Measurements from ENCODE around the gene ADGRL3. TPM values are rescaled to one million over a fixed set of nuclear protein-coding genes. Genes with fewer than 3 reads are reported as not detected.

Gene ADGRL3
- total RNA-seq, 2 experiments from 2014 or later, result not detected

- BruUV-seq (replicated peaks), result no TSS peak
- POLR2A ChIA-PET, result no interaction called here
- no peak overlapping the region for H3K4me2 ChIP-seq (ENCODE audit: low read length)
- no peak for DNase-seq (ENCODE audit: low spot score)
- H2AFZ ChIP-seq (ENCODE audit: low read length), result no peak overlapping the region
- H4K20me1 ChIP-seq (ENCODE audit: insufficient read depth, low read length), result no peaks in the 10 kb centered on the region
- no peak overlapping the region for H3K27ac ChIP-seq (ENCODE audit: low read depth, low read length, poor library complexity, severe bottlenecking)
- no peaks in the 10 kb centered on the region for H3K9me3 ChIP-seq (ENCODE audit: low read length)
- no peak overlapping the region for H3K4me3 ChIP-seq (ENCODE audit: low read depth, low read length, poor library complexity, severe bottlenecking)
- H3K36me3 ChIP-seq (ENCODE audit: insufficient read depth, low read length), result no peaks in the 10 kb centered on the region
- intact Hi-C loops (cut with micrococcal nuclease; ENCODE audit: unreplicated experiment), result no loop called here
- TF ChIP-seq CTCF (conservative IDR thresholded peaks at IDR 0.05; ENCODE audit: low read length), result no peak
- no peak for TF ChIP-seq EZH2phosphoT487 (IDR thresholded peaks at IDR 0.05; ENCODE audit: borderline replicate concordance, low read depth, low read length)
- CTCF ChIA-PET (ENCODE audit: unreplicated experiment), result no interaction called here
- H3K79me2 ChIP-seq (ENCODE audit: insufficient read depth, low read depth, low read length), result no peaks in the 10 kb centered on the region
- H3K9me2 ChIP-seq (ENCODE audit: insufficient read depth, low read length), result no peaks in the 10 kb centered on the region
- no peaks in the 10 kb centered on the region for H3K4me1 ChIP-seq (ENCODE audit: insufficient read depth, low read length, poor library complexity, severe bottlenecking)
These were observed 22.8 kb upstream of the ADGRL3 start for GRCh38 chr4:61177367-61177766.

DNA sequence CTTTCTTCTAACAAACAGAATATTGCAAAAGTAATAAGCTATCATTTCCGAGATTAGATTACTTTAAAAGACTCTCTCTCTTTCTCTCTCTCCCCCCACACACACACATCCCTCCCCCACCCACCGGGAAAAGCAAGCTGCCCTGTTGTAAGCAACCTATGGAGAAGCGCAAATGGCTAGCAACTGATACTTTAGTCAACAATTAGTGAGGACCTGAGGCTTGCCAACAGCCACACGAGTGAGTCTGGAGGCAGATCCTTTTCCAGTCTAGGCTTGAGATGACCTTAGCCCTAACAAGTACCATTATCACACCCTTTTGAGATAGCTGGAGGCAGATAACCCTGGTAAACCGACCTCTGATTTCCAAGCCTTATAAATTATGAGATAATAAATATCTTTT is 19.7 kb upstream of the ADGRL3 start:
- Histone ChIP-seq H3K4me3 (ENCODE audit: low read depth, low read length, poor library complexity, severe bottlenecking) (no peak overlapping the region), H3K9me3 (ENCODE audit: low read length) (no peaks in the 10 kb centered on the region), H3K36me3 (ENCODE audit: insufficient read depth, low read length) (no peaks in the 10 kb centered on the region), H3K4me2 (ENCODE audit: low read length) (no peak overlapping the region), H3K79me2 (ENCODE audit: insufficient read depth, low read depth, low read length) (no peaks in the 10 kb centered on the region), H3K27ac (ENCODE audit: low read depth, low read length, poor library complexity, severe bottlenecking) (no peak overlapping the region), H3K4me1 (ENCODE audit: insufficient read depth, low read length, poor library complexity, severe bottlenecking) (no peaks in the 10 kb centered on the region), H2AFZ (ENCODE audit: low read length) (no peak overlapping the region), H3K9me2 (ENCODE audit: insufficient read depth, low read length) (no peaks in the 10 kb centered on the region), H4K20me1 (ENCODE audit: insufficient read depth, low read length) (no peaks in the 10 kb centered on the region)
- intact Hi-C loops (cut with micrococcal nuclease; ENCODE audit: unreplicated experiment), result no loop called here
- ChIA-PET CTCF (ENCODE audit: unreplicated experiment) (no interaction called here), POLR2A (interaction anchor here (0.6 kb wide), 1 partner anchor 57 kb away, joined by 3 read pairs; no protein-coding TSS in a partner anchor)
- no peak for DNase-seq (ENCODE audit: low spot score)
- TF ChIP-seq EZH2phosphoT487 (IDR thresholded peaks at IDR 0.05; ENCODE audit: borderline replicate concordance, low read depth, low read length), result no peak
- no peak for TF ChIP-seq CTCF (conservative IDR thresholded peaks at IDR 0.05; ENCODE audit: low read length)
- no TSS peak for BruUV-seq (replicated peaks)

DNA sequence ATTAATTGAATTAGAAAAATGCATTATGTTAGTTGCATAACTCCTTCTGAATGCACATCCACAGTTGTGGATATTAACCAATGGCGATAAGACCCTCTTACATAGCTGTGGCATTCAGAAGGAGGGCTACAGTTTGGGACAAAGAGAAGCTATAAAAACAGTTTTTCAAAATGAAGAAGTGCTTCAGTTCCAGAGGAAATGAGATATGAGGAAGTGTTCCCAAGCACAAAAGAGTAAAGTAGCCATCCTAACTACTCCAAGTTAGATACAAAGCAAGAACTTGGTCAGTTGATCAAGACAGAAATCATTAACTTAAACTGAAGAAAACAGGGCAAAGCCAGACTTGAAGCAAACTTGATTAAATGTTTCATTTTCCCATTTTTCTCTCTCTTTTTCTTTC is 17.2 kb upstream of the ADGRL3 start:
- intact Hi-C loops (cut with micrococcal nuclease; ENCODE audit: unreplicated experiment), result no loop called here
- Histone ChIP-seq H3K9me3 (ENCODE audit: low read length) (no peaks in the 10 kb centered on the region), H3K4me1 (ENCODE audit: insufficient read depth, low read length, poor library complexity, severe bottlenecking) (no peaks in the 10 kb centered on the region), H3K36me3 (ENCODE audit: insufficient read depth, low read length) (no peaks in the 10 kb centered on the region), H3K9me2 (ENCODE audit: insufficient read depth, low read length) (no peaks in the 10 kb centered on the region), H4K20me1 (ENCODE audit: insufficient read depth, low read length) (no peaks in the 10 kb centered on the region), H3K27ac (ENCODE audit: low read depth, low read length, poor library complexity, severe bottlenecking) (no peak overlapping the region), H3K4me3 (ENCODE audit: low read depth, low read length, poor library complexity, severe bottlenecking) (no peak overlapping the region), H3K79me2 (ENCODE audit: insufficient read depth, low read depth, low read length) (no peaks in the 10 kb centered on the region), H3K4me2 (ENCODE audit: low read length) (no peak overlapping the region), H2AFZ (ENCODE audit: low read length) (no peak overlapping the region)
- CTCF ChIA-PET (ENCODE audit: unreplicated experiment), result no interaction called here
- no peak for DNase-seq (ENCODE audit: low spot score)
- POLR2A ChIA-PET, result no interaction called here
- BruUV-seq (replicated peaks), result no TSS peak
- TF ChIP-seq EZH2phosphoT487 (IDR thresholded peaks at IDR 0.05; ENCODE audit: borderline replicate concordance, low read depth, low read length) (no peak), CTCF (conservative IDR thresholded peaks at IDR 0.05; ENCODE audit: low read length) (no peak)

Measured in OCI-LY7 (cell line).